Lung (tissue), 12 donors: ENCODE measurements around the gene IGSF21. TPM values are rescaled to one million over a fixed set of nuclear protein-coding genes. Genes with fewer than 3 reads are reported as not detected.

Experiments
- ATAC-seq: fragments of 200-7000 bp; cut with Tn5 transposase; one replicate; pipeline ENCODE4 v1.9.1; 2020; ENCODE audit warnings: moderate number of reproducible peaks; ENCODE audit not compliant: insufficient read depth, low FRiP score
- DNase-seq, 3 donors: peaks; one replicate each; pipeline ENCODE4 v3.0.0-alpha.2; 2013 to 2017
- H3K27ac ChIP-seq, 2 donors: one replicate each; pipeline ENCODE4 v1.5.1; 2013; ENCODE audit warnings: mild to moderate bottlenecking in 2 of 2, moderate library complexity in 2 of 2, control low read depth in 1 of 2, inconsistent platforms in 1 of 2, low read depth in 1 of 2, low read length in 1 of 2
- H3K27me3 ChIP-seq, 3 donors: one replicate each; pipeline ENCODE4 v1.5.1; 2013; ENCODE audit warnings: low read length in 2 of 3; ENCODE audit not compliant: control insufficient read depth in 3 of 3, insufficient read depth in 3 of 3
- H3K36me3 ChIP-seq, 4 donors: one replicate each; pipeline ENCODE4 v1.5.1; 2013; ENCODE audit warnings: low read length in 4 of 4, mild to moderate bottlenecking in 1 of 4, moderate library complexity in 1 of 4; ENCODE audit not compliant: control insufficient read depth in 4 of 4, insufficient read depth in 4 of 4
- H3K4me1 ChIP-seq, 5 donors: one replicate each; pipeline ENCODE4 v1.5.1; 2013; ENCODE audit warnings: low read length in 5 of 5, mild to moderate bottlenecking in 2 of 5, moderate library complexity in 1 of 5; ENCODE audit not compliant: control insufficient read depth in 5 of 5, insufficient read depth in 5 of 5
- H3K4me3 ChIP-seq: one replicate; pipeline ENCODE4 v1.5.1; 2013; ENCODE audit warnings: mild to moderate bottlenecking, control low read depth, moderate library complexity
- H3K9ac ChIP-seq, 2 donors: one replicate each; pipeline ENCODE4 v1.5.1; 2013; ENCODE audit warnings: low read length in 2 of 2, control low read depth in 1 of 2; ENCODE audit not compliant: insufficient read depth in 1 of 2
- H3K9me3 ChIP-seq, 4 donors: one replicate each; pipeline ENCODE4 v1.5.1; 2013; ENCODE audit warnings: low read length in 3 of 4, mild to moderate bottlenecking in 1 of 4, moderate library complexity in 1 of 4; ENCODE audit not compliant: control insufficient read depth in 4 of 4, insufficient read depth in 3 of 4
- CTCF ChIP-seq: IDR thresholded peaks from 2 replicates; pipeline ENCODE4 v1.5.1; 2012; ENCODE audit warnings: mild to moderate bottlenecking; ENCODE audit errors: control extremely low read depth, extremely low read depth
- WGBS, 2 donors: extraction: QIAGEN DNeasy Blood & Tissue Kit; methylation state at CpG; one replicate each; pipeline ENCODE4 v1.1.7; 2013; 5-methylcytosine and 5-hydroxymethylcytosine counted together
- polyA plus RNA-seq, 2 donors: library from polyadenylated mRNA; stranded (reverse); fragments of 200-250 nt; gene quantifications; one replicate each; pipeline ENCODE4 v1.2.1, GENCODE V29; 2013
- total RNA-seq, 2 donors: library from RNA; depleted of rRNA in 1 of 2; stranded (reverse); fragments of >200 nt in 1 of 2; gene quantifications; one replicate each; pipeline ENCODE4 v1.2.1, GENCODE V29; 2014 to 2021
- donor health status: control.
- donor health status: control.
- donor health status: Bipolar disorder and iron deficiency.
- donor health status: healthy.
- donor health status: DM: yes; HTN: yes; CAD: no.

Gene IGSF21
- total and polyA plus RNA-seq, 4 donors, result 0.18 to 2.6 (median 0.62) TPM

DNA sequence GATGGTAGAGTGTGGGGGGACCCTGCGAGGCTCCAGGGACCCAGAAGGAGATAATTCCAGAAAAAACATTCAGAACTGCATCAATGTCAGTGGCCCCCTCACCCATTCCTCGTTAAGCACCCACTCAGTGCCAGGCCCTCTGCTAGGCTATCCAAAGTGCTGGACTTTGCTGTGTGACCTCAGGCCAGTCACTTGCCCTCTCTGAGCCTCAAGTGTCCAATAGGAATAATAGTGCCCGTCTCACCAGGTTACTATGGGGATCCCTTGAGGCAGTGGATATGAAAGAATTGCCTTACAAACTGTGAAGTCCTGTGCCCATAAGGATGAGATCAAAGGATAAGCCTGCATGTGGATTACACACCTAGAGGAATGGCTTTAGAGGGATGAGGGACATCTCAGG lies 83.4 kb downstream of the IGSF21 start:
- DNase-seq (no peak), ATAC-seq (no peak)
- Histone ChIP-seq H3K9ac (no peak overlapping the region), H3K4me3 (no peak overlapping the region), H3K36me3 (no peaks in the 10 kb centered on the region), H3K4me1 (no peaks in the 10 kb centered on the region), H3K9me3 (peaks cover 0 to 4% (median 0%) of the 10 kb centered on the region in 4 donors), H3K27me3 (peaks cover 0 to 21% (median 5%) of the 10 kb centered on the region in 3 donors), H3K27ac (no peak overlapping the region)
- WGBS, 2 donors, result 68 to 88% methylated on average over 3 of the region's 3 CpGs
- TF ChIP-seq CTCF, result no peak

DNA sequence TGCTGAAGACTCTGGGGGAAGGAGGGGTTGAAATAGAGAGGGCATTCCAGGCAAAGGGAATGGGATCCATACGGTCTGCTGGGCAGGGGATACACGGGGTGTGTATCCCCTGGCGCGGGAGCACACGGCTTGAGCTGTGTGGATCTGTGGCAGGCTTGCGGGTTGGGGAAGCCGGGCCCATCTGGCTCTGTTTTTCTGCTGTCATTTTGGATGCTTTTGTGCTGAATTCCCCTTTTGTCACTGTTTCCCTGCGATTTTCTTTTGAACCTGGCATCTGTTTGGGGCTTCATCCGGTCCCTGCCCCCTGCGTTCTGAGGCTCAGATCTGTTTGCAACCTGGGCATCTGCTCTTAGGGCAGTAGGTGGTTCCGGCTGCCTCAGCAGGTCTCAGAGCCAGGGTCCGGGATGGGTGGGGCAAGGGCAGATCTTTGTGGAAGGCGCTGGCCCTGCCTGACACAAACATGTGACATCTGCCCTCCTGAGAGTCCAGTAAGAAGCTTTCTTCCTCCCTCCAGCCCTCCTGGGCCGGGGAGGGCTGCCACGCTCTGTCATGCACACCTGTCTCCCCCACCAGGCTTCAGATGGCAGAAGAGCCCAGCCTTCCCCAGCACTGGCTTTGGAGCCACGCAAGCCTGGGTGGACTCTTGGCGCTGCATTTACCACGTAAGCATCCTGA lies 84.0 kb downstream of the IGSF21 start:
- H3K4me1 ChIP-seq, result no peaks in the 10 kb centered on the region
- no peaks in the 10 kb centered on the region for H3K36me3 ChIP-seq
- no peak overlapping the region for H3K27ac ChIP-seq
- WGBS, 2 donors, result 62 to 80% methylated on average over 18 of the region's 18 CpGs
- DNase-seq, result no peak
- peaks cover 0 to 4% (median 0%) of the 10 kb centered on the region in 4 donors for H3K9me3 ChIP-seq
- no peak for TF ChIP-seq CTCF
- H3K27me3 ChIP-seq, result peaks cover 5 to 21% (median 5%) of the 10 kb centered on the region in 3 donors
- no peak overlapping the region for H3K4me3 ChIP-seq
- H3K9ac ChIP-seq, result no peak overlapping the region
- no peak for ATAC-seq

DNA sequence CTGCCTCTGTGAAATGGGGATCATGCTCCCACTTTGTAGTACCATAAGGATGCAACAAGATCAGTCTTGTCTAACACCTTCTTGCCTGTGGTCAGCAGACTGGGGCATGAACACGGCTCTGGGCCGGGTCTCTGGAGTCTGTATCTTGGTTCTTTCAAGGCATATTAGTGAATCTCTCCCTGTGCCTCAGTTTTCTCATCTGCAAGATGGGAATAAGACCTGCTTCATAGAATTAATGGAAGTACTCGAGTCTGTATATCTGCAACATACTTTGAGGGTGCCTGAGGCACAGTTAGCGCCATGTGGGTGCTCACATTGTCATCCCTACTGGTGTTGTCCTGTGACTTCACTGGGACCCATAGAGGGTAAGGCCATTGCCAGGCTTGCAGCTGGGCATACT lies 84.6 kb downstream of the IGSF21 start:
- Histone ChIP-seq H3K4me3 (no peak overlapping the region), H3K27me3 (peaks cover 5 to 25% (median 10%) of the 10 kb centered on the region in 3 donors), H3K9me3 (peaks cover 0 to 4% (median 0%) of the 10 kb centered on the region in 4 donors), H3K36me3 (no peaks in the 10 kb centered on the region), H3K27ac (no peak overlapping the region), H3K9ac (no peak overlapping the region), H3K4me1 (no peaks in the 10 kb centered on the region)
- DNase-seq (no peak), ATAC-seq (no peak)
- WGBS, 2 donors, result 57 to 71% methylated on average over 4 of the region's 4 CpGs
- TF ChIP-seq CTCF, result no peak

DNA sequence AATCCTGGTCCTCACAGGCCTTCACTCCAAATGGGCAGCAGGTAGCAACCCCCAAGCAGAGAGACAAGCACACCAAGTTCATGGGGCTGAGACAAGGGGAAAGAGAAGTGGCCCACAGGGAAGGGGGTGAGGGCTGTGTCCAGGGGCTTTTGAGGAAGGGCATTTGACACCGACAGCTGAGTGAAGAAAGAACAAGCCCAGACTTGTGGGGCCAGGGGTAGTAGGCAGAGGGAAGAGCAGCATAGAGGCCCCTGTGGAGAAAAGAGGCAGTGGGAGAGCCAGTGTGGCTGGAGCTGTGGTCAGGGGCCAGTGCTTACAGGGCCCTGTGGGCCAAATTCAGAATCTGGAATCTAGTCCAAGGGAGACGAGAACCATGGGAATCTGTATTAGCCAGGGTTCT lies 85.4 kb downstream of the IGSF21 start:
- ATAC-seq (no peak), DNase-seq (no peak)
- H3K4me3 ChIP-seq, result no peak overlapping the region
- peaks cover 0 to 4% (median 0%) of the 10 kb centered on the region in 4 donors for H3K9me3 ChIP-seq
- peaks cover 5 to 27% (median 15%) of the 10 kb centered on the region in 3 donors for H3K27me3 ChIP-seq
- no peak overlapping the region for H3K27ac ChIP-seq
- no peaks in the 10 kb centered on the region for H3K4me1 ChIP-seq
- H3K36me3 ChIP-seq, result no peaks in the 10 kb centered on the region
- WGBS, 2 donors, result 65 to 69% methylated on average over 2 of the region's 2 CpGs
- H3K9ac ChIP-seq, result no peak overlapping the region
- no peak for TF ChIP-seq CTCF
